D721Med (cell line): ENCODE data around the gene TLK1.

Experiments
- DNase-seq: peaks from one replicate; pipeline ENCODE4 v3.0.0; 2011; ENCODE audit warnings: low spot score; ENCODE audit not compliant: insufficient read length
- FAIRE-seq: peaks from 2 replicates; lab custom pipeline; 2011; peaks lifted over from hg19 to GRCh38; lab: Jason Lieb, UNC
- TF ChIP-seq, protein P1 (sequence below): IDR thresholded peaks from 2 replicates; pipeline ENCODE4 v1.5.1; 2012; ENCODE audit warnings: mild to moderate bottlenecking, control low read depth; ENCODE audit not compliant: insufficient read depth; ENCODE audit errors: missing control alignments

TLK1 gene

DNA sequence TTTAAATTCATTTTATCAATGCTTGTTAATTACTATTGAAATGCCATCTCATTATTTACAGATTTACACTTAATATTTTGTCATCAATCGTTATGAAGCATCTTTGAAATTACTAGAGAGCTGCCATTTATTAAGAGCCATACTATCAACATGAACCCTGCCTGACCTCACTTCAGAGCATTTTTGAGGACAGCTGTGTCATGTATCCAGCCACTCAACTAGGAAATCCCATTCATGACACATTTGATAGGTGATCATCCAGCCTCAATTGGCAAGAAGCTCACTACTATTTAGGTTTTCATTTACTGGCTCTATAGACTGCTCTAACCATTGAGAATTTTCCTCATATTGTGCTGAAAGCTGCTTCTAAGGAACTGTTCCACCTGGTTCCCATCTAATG is 40.6 kb upstream of the TLK1 start:
- FAIRE-seq, result no peak
- TF ChIP-seq, protein P1, sequence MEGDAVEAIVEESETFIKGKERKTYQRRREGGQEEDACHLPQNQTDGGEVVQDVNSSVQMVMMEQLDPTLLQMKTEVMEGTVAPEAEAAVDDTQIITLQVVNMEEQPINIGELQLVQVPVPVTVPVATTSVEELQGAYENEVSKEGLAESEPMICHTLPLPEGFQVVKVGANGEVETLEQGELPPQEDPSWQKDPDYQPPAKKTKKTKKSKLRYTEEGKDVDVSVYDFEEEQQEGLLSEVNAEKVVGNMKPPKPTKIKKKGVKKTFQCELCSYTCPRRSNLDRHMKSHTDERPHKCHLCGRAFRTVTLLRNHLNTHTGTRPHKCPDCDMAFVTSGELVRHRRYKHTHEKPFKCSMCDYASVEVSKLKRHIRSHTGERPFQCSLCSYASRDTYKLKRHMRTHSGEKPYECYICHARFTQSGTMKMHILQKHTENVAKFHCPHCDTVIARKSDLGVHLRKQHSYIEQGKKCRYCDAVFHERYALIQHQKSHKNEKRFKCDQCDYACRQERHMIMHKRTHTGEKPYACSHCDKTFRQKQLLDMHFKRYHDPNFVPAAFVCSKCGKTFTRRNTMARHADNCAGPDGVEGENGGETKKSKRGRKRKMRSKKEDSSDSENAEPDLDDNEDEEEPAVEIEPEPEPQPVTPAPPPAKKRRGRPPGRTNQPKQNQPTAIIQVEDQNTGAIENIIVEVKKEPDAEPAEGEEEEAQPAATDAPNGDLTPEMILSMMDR, result no peak

DNA sequence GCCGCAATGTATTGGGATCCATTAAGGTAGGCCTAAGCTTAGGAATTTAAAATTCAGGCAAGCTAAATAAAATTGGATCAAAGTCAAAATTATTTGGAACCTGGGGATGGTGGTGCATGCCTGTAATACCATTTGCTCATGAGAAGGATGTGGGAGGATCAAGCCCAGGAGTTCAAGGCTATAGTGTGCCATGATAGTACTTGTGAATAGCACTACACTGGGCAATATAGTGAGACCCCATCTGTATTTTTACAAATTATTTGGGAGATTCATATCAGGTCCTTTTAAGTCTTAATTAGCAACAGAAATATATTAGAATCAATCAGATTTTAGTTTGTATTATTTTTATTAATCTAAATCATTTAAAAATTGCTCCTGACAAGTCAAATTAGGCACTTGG is 39.8 kb upstream of the TLK1 start:
- DNase-seq, result no peak
- no peak for FAIRE-seq
- TF ChIP-seq, protein P1, result no peak

More for the DNA sequence above, 40.6 kb upstream of the TLK1 start:
- DNase-seq, result no peak

DNA sequence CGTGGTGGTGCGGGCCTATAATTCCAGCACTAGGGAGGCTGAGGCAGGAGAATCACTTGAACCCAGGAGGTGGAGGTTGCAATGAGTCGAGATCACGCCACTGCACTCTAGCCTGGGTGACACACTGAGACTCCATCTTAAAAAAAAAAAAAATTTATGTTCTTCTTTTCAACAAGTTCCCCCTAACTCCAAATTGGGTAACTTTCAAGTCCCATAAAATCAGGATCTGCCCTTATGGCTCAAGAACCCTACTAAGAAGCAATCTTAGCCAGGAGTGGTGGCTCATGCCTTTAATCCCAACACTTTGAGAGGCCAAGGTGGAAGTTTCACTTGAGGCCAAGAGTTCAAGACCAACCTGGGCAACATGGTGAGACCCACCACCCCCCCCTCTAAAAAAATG is 30.3 kb upstream of the TLK1 start:
- TF ChIP-seq, protein P1, result no peak
- FAIRE-seq (no peak), DNase-seq (no peak)

DNA sequence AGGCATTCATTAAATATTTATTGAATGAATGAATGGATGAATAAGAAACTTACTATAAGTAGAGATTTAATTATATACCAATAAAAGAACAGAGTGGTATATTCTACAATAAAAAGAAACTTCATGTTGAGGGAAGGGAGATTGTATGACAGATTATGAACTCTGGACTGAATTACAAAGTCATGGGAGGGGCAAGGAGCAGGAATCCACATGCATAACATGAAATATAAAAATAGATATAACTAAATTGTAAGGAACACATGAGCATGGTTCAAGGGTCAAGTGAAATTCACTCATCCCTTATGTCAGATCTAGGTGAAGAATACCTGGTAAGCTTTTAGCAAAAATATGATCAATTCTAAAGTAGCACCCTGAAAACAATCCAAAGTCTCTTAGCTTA is 27.1 kb upstream of the TLK1 start:
- FAIRE-seq (no peak), DNase-seq (no peak)
- TF ChIP-seq, protein P1, result no peak

DNA sequence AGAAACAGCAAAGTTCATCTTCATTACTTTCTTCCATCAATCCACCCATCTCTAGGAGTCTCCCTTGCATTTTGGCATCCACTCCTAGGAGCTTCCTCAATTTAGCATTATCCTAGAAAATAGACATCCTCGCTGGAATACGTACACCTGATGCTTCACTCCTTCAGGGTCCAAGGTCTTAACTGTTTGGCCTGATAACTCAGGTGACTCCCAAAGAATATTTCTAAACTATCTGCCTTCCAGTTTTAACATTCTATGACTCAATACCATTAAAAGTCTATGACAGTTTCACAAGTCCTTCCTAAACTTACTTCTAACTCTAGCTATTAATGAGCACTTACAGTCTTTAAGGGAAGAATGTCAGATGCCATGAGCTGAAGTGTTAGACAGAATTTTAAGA is 26.5 kb upstream of the TLK1 start:
- no peak for DNase-seq
- FAIRE-seq, result no peak
- TF ChIP-seq, protein P1, result no peak

DNA sequence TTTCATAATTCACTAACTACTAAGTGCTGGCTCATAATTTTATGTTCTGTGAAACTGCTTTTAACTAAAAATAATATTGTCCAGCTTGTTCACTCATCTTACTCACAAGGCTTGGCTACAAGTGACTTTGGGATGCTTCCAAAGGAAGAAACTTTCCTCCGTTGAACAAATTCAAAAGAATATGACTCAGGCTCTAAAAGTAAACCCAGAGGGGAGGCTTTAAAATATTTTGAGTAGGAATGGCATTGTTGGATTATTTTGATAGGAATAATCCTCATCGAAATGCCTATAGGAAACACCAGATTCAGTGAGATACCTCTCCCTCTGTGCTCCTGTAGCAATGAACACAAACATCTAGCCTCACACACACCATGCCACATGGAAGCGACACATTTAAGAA is 25.2 kb upstream of the TLK1 start:
- FAIRE-seq, result no peak
- no peak for DNase-seq
- TF ChIP-seq, protein P1, result no peak

DNA sequence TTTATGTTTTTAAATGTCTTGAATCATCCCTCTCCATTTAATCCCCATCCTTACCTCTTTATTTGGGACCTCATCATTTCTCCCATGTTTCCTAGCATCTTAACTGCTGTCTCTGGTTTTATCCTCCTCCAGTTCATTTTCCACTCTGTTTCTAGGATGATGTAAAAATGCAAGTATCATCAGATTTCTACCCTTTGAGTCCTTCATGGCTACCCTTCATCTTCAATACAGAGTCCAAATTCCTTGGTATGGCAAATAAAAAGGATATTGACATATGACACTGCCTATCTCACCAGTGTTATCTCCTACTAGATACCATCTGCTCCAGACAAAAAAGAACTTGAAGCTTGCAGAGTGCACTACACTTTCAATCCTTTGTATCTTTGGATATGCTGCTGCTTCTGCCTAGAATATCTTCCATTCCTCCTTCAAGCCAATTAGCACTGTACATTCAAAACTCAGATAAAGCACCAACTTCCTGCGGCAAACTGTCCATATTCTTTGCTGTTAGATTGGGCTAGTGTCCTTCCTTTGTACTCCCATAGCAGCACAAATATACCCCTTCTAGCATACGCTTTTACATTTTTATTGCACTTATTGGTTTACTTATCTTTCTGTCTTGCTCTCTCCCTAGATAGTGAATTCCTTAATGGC is 24.6 kb upstream of the TLK1 start:
- no peak for FAIRE-seq
- TF ChIP-seq, protein P1, result no peak
- DNase-seq, result no peak
